ENCODE results near the gene CSRP1.
A peak's percentile ranks its signal among the peaks of the same experiment; 100 is the strongest.

Gene CSRP1

DNA sequence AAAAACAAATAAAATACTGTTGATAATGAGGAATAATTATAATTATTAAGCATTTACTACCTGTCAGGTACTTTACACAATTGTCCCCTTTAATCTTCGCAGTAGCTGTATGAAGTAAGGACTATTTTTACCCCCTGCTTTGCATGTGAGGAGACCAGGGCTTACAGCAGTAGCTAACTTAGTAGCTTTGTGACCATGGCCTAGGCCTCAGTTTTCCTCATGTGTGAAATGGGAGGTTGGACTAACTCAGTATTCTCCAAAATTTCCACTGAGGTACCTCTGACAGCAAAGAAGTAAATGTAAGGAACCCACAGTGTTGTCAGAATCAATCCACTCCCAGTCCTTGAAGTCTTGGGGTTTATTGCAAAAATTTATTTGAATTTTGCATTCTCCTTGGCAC, 3.8 kb upstream of the CSRP1 start:
- Histone ChIP-seq H3K4me2 (ENCODE audit: low read depth, low read length, poor library complexity, severe bottlenecking) (peak overlapping the region; percentile 19), H3K36me3 (ENCODE audit: low read length) (no peaks in the 10 kb centered on the region), H3K9me2 (replicated peaks; ENCODE audit: insufficient read depth, low read length) (no peaks in the 10 kb centered on the region), H3K9me3 (ENCODE audit: insufficient read depth, low read length) (no peaks in the 10 kb centered on the region), H3F3A (ENCODE audit: insufficient read depth) (no peaks in the 10 kb centered on the region), H3K9ac (ENCODE audit: low read length) (no peak overlapping the region), H3K27me3 (ENCODE audit: low read length) (no peaks in the 10 kb centered on the region), H3K4me3 (ENCODE audit: insufficient read depth, low read length, poor library complexity, severe bottlenecking) (no peak overlapping the region), H4K20me1 (ENCODE audit: low read depth, low read length) (no peaks in the 10 kb centered on the region), H3K27ac (ENCODE audit: low read depth, low read length) (no peak overlapping the region), H2AFZ (ENCODE audit: low read depth, low read length, severe bottlenecking) (no peak overlapping the region), H3K79me2 (ENCODE audit: insufficient read depth, low read length) (no peaks in the 10 kb centered on the region)
- TF ChIP-seq, protein P1, sequence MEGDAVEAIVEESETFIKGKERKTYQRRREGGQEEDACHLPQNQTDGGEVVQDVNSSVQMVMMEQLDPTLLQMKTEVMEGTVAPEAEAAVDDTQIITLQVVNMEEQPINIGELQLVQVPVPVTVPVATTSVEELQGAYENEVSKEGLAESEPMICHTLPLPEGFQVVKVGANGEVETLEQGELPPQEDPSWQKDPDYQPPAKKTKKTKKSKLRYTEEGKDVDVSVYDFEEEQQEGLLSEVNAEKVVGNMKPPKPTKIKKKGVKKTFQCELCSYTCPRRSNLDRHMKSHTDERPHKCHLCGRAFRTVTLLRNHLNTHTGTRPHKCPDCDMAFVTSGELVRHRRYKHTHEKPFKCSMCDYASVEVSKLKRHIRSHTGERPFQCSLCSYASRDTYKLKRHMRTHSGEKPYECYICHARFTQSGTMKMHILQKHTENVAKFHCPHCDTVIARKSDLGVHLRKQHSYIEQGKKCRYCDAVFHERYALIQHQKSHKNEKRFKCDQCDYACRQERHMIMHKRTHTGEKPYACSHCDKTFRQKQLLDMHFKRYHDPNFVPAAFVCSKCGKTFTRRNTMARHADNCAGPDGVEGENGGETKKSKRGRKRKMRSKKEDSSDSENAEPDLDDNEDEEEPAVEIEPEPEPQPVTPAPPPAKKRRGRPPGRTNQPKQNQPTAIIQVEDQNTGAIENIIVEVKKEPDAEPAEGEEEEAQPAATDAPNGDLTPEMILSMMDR (IDR thresholded peaks at IDR 0.05; ENCODE audit: insufficient read depth, low read length, poor library complexity, severe bottlenecking): no peak
- no peak for TF ChIP-seq EZH2phosphoT487 (conservative IDR thresholded peaks at IDR 0.05; ENCODE audit: low read length)

DNA sequence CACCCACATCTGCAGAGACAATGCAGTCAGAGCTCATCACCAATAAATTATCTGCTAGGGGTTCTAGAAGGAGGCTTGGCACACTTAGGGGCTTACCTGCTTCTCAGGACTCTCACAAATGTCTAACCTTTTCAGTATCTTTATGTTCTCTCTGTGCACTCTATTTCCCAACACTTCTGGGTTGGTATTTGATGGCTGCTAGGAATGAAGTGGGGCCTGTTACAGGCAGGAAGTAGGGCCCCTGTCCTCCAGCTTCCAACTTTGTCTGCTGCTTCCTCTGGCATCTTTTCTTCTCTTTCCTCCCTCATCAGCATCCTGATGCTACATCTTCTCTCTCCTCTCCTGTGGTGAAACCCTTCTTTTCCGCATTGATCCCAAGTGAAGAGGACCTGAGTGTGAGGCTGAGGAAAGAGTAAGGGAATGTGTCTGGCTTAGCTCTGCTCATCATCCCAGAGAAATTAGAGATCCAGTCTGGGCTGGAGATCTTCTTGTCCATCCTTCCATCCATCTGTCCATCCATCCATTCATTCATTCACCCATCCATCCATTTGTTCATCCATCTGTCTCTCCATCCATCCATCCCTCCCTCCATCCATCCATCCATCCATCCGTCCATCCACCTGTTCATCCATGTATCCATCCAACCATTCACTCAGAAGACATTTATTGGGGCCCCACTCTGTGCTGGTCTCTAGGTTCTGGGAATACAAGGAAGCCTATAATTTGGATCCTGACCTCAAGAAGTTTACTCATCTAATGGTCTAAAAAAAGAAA, 2.9 kb upstream of the CSRP1 start:
- no peaks in the 10 kb centered on the region for H3K36me3 ChIP-seq (ENCODE audit: low read length)
- no peak overlapping the region for H3K9ac ChIP-seq (ENCODE audit: low read length)
- no peak overlapping the region for H3K27ac ChIP-seq (ENCODE audit: low read depth, low read length)
- no peaks in the 10 kb centered on the region for H3K27me3 ChIP-seq (ENCODE audit: low read length)
- H4K20me1 ChIP-seq (ENCODE audit: low read depth, low read length): no peaks in the 10 kb centered on the region
- no peaks in the 10 kb centered on the region for H3K9me3 ChIP-seq (ENCODE audit: insufficient read depth, low read length)
- no peak overlapping the region for H3K4me3 ChIP-seq (ENCODE audit: insufficient read depth, low read length, poor library complexity, severe bottlenecking)
- H3K79me2 ChIP-seq (ENCODE audit: insufficient read depth, low read length): no peaks in the 10 kb centered on the region
- no peak for TF ChIP-seq EZH2phosphoT487 (conservative IDR thresholded peaks at IDR 0.05; ENCODE audit: low read length)
- TF ChIP-seq, protein P1 (IDR thresholded peaks at IDR 0.05; ENCODE audit: insufficient read depth, low read length, poor library complexity, severe bottlenecking): no peak
- H3F3A ChIP-seq (ENCODE audit: insufficient read depth): no peaks in the 10 kb centered on the region
- no peaks in the 10 kb centered on the region for H3K9me2 ChIP-seq (replicated peaks; ENCODE audit: insufficient read depth, low read length)
- H3K4me2 ChIP-seq (ENCODE audit: low read depth, low read length, poor library complexity, severe bottlenecking): no peak overlapping the region
- H2AFZ ChIP-seq (ENCODE audit: low read depth, low read length, severe bottlenecking): no peak overlapping the region

DNA sequence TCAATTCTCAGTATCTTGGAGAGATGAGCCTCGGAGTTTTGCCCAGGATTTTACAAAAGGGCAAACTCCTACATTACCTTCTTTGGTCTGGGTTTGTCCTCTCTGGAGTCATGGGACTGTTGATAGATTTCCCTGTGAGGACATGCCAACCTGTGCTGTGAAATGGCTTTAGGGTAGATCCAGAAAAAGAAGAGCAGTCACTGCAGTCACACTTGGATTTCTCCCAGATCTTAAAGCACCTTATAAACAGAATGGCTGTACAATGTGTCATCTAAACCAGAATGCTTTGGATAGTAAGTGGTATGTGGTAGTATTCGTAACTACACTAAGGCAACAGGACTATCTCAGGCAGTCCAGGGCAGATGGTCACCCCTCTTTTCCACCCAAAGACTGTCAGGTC, 1.9 kb upstream of the CSRP1 start:
- H3K9me2 ChIP-seq (replicated peaks; ENCODE audit: insufficient read depth, low read length): no peaks in the 10 kb centered on the region
- TF ChIP-seq, protein P1 (IDR thresholded peaks at IDR 0.05; ENCODE audit: insufficient read depth, low read length, poor library complexity, severe bottlenecking): no peak
- no peak for TF ChIP-seq EZH2phosphoT487 (conservative IDR thresholded peaks at IDR 0.05; ENCODE audit: low read length)
- H3K27me3 ChIP-seq (ENCODE audit: low read length): no peaks in the 10 kb centered on the region
- H3K27ac ChIP-seq (ENCODE audit: low read depth, low read length): no peak overlapping the region
- no peaks in the 10 kb centered on the region for H3F3A ChIP-seq (ENCODE audit: insufficient read depth)
- H4K20me1 ChIP-seq (ENCODE audit: low read depth, low read length): no peaks in the 10 kb centered on the region
- no peak overlapping the region for H2AFZ ChIP-seq (ENCODE audit: low read depth, low read length, severe bottlenecking)
- no peaks in the 10 kb centered on the region for H3K79me2 ChIP-seq (ENCODE audit: insufficient read depth, low read length)
- H3K9me3 ChIP-seq (ENCODE audit: insufficient read depth, low read length): no peaks in the 10 kb centered on the region
- H3K9ac ChIP-seq (ENCODE audit: low read length): no peak overlapping the region
- H3K36me3 ChIP-seq (ENCODE audit: low read length): no peaks in the 10 kb centered on the region
- H3K4me3 ChIP-seq (ENCODE audit: insufficient read depth, low read length, poor library complexity, severe bottlenecking): no peak overlapping the region
- H3K4me2 ChIP-seq (ENCODE audit: low read depth, low read length, poor library complexity, severe bottlenecking): no peak overlapping the region
